LNCaP clone FGC (cell line): ENCODE data around the gene SMG7.

Source experiments
- DNase-seq: peaks from one replicate; pipeline ENCODE4 v3.0.0-alpha.2; 2011; ENCODE audit warnings: low read depth
- H3K4me3 ChIP-seq: 2 replicates; pipeline ENCODE4 v1.5.1; 2011; ENCODE audit warnings: mild to moderate bottlenecking, low read depth, low read length, control low read depth
- TF ChIP-seq, protein P1 (sequence below): IDR thresholded peaks from 2 replicates; pipeline ENCODE4 v1.5.1; 2012; ENCODE audit warnings: mild to moderate bottlenecking; ENCODE audit not compliant: control insufficient read depth, insufficient read depth; ENCODE audit errors: extremely low read depth

SMG7 gene

DNA sequence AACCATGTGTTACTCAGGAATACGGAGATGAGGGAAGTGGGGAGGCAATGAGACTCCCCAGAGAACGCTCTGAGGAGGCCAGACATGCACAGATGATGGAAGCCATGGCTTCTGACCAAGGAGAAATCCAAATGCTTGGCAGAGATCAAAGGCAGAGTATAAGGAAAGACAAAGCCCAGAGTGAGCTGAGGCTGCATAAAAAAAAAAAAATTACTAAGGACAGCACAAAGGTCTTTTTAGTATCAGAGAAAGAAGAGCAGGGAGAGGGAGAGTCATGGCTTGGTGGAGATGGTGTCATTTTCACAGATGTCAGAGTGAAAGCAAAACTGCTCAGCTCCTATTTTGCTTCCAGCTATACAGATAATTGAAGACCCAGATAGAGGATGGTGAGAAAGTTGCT is 126.1 kb downstream of the SMG7 start:
- TF ChIP-seq, protein P1, sequence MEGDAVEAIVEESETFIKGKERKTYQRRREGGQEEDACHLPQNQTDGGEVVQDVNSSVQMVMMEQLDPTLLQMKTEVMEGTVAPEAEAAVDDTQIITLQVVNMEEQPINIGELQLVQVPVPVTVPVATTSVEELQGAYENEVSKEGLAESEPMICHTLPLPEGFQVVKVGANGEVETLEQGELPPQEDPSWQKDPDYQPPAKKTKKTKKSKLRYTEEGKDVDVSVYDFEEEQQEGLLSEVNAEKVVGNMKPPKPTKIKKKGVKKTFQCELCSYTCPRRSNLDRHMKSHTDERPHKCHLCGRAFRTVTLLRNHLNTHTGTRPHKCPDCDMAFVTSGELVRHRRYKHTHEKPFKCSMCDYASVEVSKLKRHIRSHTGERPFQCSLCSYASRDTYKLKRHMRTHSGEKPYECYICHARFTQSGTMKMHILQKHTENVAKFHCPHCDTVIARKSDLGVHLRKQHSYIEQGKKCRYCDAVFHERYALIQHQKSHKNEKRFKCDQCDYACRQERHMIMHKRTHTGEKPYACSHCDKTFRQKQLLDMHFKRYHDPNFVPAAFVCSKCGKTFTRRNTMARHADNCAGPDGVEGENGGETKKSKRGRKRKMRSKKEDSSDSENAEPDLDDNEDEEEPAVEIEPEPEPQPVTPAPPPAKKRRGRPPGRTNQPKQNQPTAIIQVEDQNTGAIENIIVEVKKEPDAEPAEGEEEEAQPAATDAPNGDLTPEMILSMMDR, result no peak
- no peak for DNase-seq
- H3K4me3 ChIP-seq, result no peak overlapping the region

- TF ChIP-seq, protein P1, result no peak
- DNase-seq, result no peak
- no peak overlapping the region for H3K4me3 ChIP-seq
Observed at GRCh38 chr1:183600136-183600535, 127.8 kb downstream of the SMG7 start.

- no peak for DNase-seq
- TF ChIP-seq, protein P1, result no peak
- no peak overlapping the region for H3K4me3 ChIP-seq
Observed at GRCh38 chr1:183600634-183601033, 128.3 kb downstream of the SMG7 start.

GRCh38 chr1:183602510-183602909 is 130.2 kb downstream of the SMG7 start:
- no peak overlapping the region for H3K4me3 ChIP-seq
- TF ChIP-seq, protein P1, result no peak
- no peak for DNase-seq
